Measurements from ENCODE around the gene CD74. TPM values are rescaled to one million over a fixed set of nuclear protein-coding genes. Genes with fewer than 3 reads are reported as not detected.

The CD74 gene
- total and polyA plus RNA-seq, 2 of the 13 experiments (the other 11 are each of a cell fraction or from before 2014, with no cell fraction given), result 34.1 to 84.4 TPM

DNA sequence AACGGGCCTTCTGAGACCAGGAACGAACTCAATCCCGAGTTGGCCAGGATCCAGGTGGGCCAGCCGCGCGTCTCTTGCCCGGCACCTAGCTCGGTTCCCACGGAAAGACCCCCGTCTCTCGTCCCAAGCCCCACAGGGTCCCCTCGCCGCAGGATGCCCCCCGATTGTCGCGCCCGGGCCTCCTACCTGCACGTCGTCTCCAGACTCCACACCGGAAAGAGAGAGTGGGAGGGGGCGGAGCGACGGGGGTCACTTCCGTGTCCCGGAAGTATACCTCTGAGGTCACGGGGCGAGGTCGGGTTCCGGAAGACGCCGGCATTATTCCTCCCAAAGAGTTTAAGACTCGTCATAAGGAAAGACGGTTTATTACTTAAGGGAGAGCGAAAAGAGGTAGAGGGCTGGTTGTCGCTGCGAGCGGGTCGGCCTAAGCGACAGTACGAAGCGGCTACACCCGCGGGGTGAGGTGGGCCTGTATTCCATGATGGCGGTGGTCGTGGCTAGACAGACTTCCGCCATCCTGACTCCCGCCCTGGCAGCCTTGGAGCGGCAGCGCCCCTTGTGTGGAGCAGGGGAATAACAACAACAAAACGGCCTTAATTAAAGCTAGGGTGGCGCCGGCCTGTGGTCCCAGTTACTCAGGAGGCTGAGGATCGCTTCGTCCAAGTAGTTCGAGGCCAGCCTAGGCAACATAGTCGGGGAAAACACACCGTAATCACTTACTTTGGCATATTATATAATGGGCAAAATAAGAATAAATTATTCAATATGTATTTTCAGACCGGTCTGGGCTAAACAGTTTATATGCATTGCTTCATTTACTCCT is 37.0 kb upstream of the CD74 start, which contains the start of gene RPS14 (continued):
- TF ChIP-seq, protein P1, sequence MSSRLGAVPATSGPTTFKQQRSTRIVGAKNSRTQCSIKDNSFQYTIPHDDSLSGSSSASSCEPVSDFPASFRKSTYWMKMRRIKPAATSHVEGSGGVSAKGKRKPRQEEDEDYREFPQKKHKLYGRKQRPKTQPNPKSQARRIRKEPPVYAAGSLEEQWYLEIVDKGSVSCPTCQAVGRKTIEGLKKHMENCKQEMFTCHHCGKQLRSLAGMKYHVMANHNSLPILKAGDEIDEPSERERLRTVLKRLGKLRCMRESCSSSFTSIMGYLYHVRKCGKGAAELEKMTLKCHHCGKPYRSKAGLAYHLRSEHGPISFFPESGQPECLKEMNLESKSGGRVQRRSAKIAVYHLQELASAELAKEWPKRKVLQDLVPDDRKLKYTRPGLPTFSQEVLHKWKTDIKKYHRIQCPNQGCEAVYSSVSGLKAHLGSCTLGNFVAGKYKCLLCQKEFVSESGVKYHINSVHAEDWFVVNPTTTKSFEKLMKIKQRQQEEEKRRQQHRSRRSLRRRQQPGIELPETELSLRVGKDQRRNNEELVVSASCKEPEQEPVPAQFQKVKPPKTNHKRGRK (CRISPR knock-in tag; IDR thresholded peaks at IDR 0.05), result no peak
- TF ChIP-seq, protein P2, sequence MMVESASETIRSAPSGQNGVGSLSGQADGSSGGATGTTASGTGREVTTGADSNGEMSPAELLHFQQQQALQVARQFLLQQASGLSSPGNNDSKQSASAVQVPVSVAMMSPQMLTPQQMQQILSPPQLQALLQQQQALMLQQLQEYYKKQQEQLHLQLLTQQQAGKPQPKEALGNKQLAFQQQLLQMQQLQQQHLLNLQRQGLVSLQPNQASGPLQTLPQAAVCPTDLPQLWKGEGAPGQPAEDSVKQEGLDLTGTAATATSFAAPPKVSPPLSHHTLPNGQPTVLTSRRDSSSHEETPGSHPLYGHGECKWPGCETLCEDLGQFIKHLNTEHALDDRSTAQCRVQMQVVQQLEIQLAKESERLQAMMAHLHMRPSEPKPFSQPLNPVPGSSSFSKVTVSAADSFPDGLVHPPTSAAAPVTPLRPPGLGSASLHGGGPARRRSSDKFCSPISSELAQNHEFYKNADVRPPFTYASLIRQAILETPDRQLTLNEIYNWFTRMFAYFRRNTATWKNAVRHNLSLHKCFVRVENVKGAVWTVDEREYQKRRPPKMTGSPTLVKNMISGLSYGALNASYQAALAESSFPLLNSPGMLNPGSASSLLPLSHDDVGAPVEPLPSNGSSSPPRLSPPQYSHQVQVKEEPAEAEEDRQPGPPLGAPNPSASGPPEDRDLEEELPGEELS (CRISPR knock-in tag; IDR thresholded peaks at IDR 0.05), result peak; percentile 72; the same call in 1 of the 2 replicates
- TF ChIP-seq, protein P3, sequence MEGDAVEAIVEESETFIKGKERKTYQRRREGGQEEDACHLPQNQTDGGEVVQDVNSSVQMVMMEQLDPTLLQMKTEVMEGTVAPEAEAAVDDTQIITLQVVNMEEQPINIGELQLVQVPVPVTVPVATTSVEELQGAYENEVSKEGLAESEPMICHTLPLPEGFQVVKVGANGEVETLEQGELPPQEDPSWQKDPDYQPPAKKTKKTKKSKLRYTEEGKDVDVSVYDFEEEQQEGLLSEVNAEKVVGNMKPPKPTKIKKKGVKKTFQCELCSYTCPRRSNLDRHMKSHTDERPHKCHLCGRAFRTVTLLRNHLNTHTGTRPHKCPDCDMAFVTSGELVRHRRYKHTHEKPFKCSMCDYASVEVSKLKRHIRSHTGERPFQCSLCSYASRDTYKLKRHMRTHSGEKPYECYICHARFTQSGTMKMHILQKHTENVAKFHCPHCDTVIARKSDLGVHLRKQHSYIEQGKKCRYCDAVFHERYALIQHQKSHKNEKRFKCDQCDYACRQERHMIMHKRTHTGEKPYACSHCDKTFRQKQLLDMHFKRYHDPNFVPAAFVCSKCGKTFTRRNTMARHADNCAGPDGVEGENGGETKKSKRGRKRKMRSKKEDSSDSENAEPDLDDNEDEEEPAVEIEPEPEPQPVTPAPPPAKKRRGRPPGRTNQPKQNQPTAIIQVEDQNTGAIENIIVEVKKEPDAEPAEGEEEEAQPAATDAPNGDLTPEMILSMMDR (CRISPR knock-in tag; IDR thresholded peaks at IDR 0.05), result peak; percentile 92
- TF ChIP-seq ZNF383 (CRISPR knock-in tag; IDR thresholded peaks at IDR 0.05; ENCODE audit: borderline replicate concordance) (peak; percentile 55; the same call in 1 of the 2 replicates), ZNF274 (CRISPR knock-in tag; IDR thresholded peaks at IDR 0.05) (peak; percentile 91), CHCHD3 (CRISPR knock-in tag; IDR thresholded peaks at IDR 0.05) (peak; percentile 86; the same call in 1 of the 2 replicates), NRL (CRISPR knock-in tag; IDR thresholded peaks at IDR 0.05; ENCODE audit: borderline replicate concordance) (peak; percentile 95), ZIK1 (CRISPR knock-in tag; IDR thresholded peaks at IDR 0.05; ENCODE audit: borderline replicate concordance, low read depth) (no peak), ZBTB7A (CRISPR knock-in tag; IDR thresholded peaks at IDR 0.05) (peak; percentile 20), AKAP8 (CRISPR knock-in tag; IDR thresholded peaks at IDR 0.05) (0 out of 2 replicates have a peak, but pooled peaks have one; percentile 78)
- TF ChIP-seq, protein P4, sequence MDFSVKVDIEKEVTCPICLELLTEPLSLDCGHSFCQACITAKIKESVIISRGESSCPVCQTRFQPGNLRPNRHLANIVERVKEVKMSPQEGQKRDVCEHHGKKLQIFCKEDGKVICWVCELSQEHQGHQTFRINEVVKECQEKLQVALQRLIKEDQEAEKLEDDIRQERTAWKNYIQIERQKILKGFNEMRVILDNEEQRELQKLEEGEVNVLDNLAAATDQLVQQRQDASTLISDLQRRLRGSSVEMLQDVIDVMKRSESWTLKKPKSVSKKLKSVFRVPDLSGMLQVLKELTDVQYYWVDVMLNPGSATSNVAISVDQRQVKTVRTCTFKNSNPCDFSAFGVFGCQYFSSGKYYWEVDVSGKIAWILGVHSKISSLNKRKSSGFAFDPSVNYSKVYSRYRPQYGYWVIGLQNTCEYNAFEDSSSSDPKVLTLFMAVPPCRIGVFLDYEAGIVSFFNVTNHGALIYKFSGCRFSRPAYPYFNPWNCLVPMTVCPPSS (IDR thresholded peaks at IDR 0.05), result no peak
- TF ChIP-seq, protein P5, sequence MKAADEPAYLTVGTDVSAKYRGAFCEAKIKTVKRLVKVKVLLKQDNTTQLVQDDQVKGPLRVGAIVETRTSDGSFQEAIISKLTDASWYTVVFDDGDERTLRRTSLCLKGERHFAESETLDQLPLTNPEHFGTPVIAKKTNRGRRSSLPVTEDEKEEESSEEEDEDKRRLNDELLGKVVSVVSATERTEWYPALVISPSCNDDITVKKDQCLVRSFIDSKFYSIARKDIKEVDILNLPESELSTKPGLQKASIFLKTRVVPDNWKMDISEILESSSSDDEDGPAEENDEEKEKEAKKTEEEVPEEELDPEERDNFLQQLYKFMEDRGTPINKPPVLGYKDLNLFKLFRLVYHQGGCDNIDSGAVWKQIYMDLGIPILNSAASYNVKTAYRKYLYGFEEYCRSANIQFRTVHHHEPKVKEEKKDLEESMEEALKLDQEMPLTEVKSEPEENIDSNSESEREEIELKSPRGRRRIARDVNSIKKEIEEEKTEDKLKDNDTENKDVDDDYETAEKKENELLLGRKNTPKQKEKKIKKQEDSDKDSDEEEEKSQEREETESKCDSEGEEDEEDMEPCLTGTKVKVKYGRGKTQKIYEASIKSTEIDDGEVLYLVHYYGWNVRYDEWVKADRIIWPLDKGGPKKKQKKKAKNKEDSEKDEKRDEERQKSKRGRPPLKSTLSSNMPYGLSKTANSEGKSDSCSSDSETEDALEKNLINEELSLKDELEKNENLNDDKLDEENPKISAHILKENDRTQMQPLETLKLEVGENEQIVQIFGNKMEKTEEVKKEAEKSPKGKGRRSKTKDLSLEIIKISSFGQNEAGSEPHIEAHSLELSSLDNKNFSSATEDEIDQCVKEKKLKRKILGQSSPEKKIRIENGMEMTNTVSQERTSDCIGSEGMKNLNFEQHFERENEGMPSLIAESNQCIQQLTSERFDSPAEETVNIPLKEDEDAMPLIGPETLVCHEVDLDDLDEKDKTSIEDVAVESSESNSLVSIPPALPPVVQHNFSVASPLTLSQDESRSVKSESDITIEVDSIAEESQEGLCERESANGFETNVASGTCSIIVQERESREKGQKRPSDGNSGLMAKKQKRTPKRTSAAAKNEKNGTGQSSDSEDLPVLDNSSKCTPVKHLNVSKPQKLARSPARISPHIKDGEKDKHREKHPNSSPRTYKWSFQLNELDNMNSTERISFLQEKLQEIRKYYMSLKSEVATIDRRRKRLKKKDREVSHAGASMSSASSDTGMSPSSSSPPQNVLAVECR (CRISPR knock-in tag; IDR thresholded peaks at IDR 0.05; ENCODE audit: borderline replicate concordance), result peak; percentile 83; the same call in 1 of the 2 replicates
- TF ChIP-seq, protein P6, sequence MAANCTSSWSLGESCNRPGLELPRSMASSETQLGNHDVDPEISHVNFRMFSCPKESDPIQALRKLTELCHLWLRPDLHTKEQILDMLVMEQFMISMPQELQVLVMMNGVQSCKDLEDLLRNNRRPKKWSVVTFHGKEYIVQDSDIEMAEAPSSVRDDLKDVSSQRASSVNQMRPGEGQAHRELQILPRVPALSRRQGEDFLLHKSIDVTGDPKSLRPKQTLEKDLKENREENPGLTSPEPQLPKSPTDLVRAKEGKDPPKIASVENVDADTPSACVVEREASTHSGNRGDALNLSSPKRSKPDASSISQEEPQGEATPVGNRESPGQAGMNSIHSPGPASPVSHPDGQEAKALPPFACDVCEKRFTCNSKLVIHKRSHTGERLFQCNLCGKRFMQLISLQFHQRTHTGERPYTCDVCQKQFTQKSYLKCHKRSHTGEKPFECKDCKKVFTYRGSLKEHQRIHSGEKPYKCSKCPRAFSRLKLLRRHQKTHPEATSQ (CRISPR knock-in tag; IDR thresholded peaks at IDR 0.05; ENCODE audit: borderline replicate concordance), result no peak; the same call in 1 of the 2 replicates

Measured in HepG2 (cell line).